PFSK-1 (cell line): ENCODE data around the gene DNAJC27.

Experiments
- FOXP2 ChIP-seq: optimal IDR thresholded peaks from 2 replicates; pipeline ENCODE3; 2011; ENCODE audit warnings: borderline replicate concordance, control low read depth, inconsistent platforms; ENCODE audit not compliant: insufficient read depth; ENCODE audit errors: extremely low read length, extremely low read depth
- POLR2AphosphoS5 ChIP-seq: IDR thresholded peaks from 2 replicates; pipeline ENCODE4 v1.6.1; 2012; ENCODE audit warnings: low read depth, mild to moderate bottlenecking, control low read depth, low read length, moderate library complexity
- REST ChIP-seq, 2 experiments: IDR thresholded peaks; 2 replicates each; pipeline versions ENCODE4 v1.6.1 to v1.8.0; 2011 to 2012; ENCODE audit warnings: low read depth in 2 of 2, low read length in 2 of 2, control low read depth in 1 of 2, inconsistent platforms in 1 of 2, mild to moderate bottlenecking in 1 of 2, moderate library complexity in 1 of 2; ENCODE audit not compliant: insufficient read depth in 1 of 2
- SIN3A ChIP-seq: IDR thresholded peaks from 2 replicates; pipeline ENCODE4 v1.6.1; 2012; ENCODE audit warnings: mild to moderate bottlenecking, low read length, moderate library complexity, borderline replicate concordance; ENCODE audit not compliant: insufficient read depth
- TAF1 ChIP-seq: IDR thresholded peaks from 2 replicates; pipeline ENCODE4 v1.6.1; 2012; ENCODE audit warnings: low read length, control low read depth, borderline replicate concordance; ENCODE audit not compliant: insufficient read depth

GRCh38 chr2:24923106-24923505 is 48.6 kb downstream of the DNAJC27 start:
- no peak for TF ChIP-seq REST (IDR thresholded peaks at IDR 0.05; ENCODE audit: insufficient read depth in 1 of 2, low read depth in 2 of 2, low read length in 2 of 2)
- TF ChIP-seq TAF1, result no peak
- no peak for TF ChIP-seq FOXP2
- no peak for TF ChIP-seq SIN3A
- no peak for TF ChIP-seq POLR2AphosphoS5
